GM12891 (cell line): ENCODE data around the gene DIMT1. TPM values are rescaled to one million over a fixed set of nuclear protein-coding genes. Genes with fewer than 3 reads are reported as not detected.

Experiments used
- DNase-seq: peaks from one replicate; pipeline ENCODE4 v3.0.0; 2011; ENCODE audit warnings: low spot score; ENCODE audit not compliant: insufficient read length
- FAIRE-seq: peaks from 2 replicates; lab custom pipeline; 2011; peaks lifted over from hg19 to GRCh38; lab: Jason Lieb, UNC
- PAX5 ChIP-seq: IDR thresholded peaks from 2 replicates; pipeline ENCODE4 v1.6.1; 2011; ENCODE audit warnings: low read length, moderate library complexity, mild to moderate bottlenecking; ENCODE audit not compliant: insufficient read depth, severe bottlenecking
- POLR2A ChIP-seq: IDR thresholded peaks from 2 replicates; pipeline ENCODE4 v1.6.1; 2011; ENCODE audit warnings: low read depth, low read length, control low read depth
- POLR2AphosphoS5 ChIP-seq: IDR thresholded peaks from 2 replicates; pipeline ENCODE4 v1.6.1; 2011; ENCODE audit warnings: low read depth, low read length, control low read depth
- POU2F2 ChIP-seq: IDR thresholded peaks from 2 replicates; pipeline ENCODE4 v1.6.1; 2011; ENCODE audit warnings: low read depth, mild to moderate bottlenecking, control low read depth, low read length, moderate library complexity
- SPI1 ChIP-seq: IDR thresholded peaks from 2 replicates; pipeline ENCODE4 v1.6.1; 2011; ENCODE audit warnings: low read depth, low read length, control low read depth
- TAF1 ChIP-seq: IDR thresholded peaks from 2 replicates; pipeline ENCODE4 v1.6.1; 2011; ENCODE audit warnings: low read depth, low read length, control low read depth
- polyA plus RNA-seq: library from polyadenylated mRNA; unstranded; fragments of >200 nt; gene quantifications from one replicate; pipeline ENCODE4 v1.2.1, GENCODE V29; 2012; ENCODE audit warnings: low read depth, missing spikeins, inconsistent platforms; ENCODE audit not compliant: missing spikeins

Gene DIMT1
- 17.8 TPM for polyA plus RNA-seq

DNA sequence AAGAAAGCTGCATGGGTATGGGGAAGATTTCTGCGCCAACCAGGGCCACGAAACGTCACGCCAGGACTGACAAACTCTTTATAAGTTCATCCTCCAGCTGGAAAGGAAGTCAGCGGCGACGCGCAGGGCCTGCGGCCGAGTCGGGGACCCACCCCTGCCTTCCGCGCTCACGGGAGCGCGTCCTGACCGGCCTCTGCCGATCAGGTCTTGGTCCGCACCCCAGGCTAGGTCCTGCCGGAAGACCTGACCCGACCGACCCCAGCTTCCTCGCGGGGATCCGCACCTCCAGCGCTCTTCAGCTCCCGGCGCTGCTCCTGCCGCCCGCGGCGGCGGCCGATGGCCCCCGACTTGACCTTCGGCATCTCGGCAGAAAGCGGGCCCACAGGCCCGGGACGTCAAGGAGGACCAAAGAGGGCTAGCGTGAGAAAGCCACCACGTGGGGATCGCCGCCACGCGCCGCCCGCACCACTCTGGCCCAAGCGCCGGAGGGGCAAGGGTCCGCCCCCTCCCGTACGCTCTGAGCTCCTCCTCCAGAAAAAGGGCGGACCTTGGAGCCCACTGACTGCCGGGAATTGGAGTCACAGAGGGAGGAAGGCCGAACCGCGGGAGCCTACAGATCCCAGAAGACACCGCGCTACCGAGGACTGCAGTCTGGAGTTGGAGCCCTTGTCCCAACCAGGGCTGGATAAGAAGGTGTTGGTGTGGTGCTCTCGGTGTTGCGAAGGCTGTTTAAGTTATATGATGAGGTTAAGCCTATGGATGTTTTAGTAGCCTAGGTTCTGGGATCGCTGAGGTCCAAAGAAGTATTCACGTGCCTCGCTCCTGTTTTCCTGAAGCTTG, at the start of gene DIMT1:
TSS of gene DIMT1 (minus strand) at position 495 of the 840 bp plus-strand sequence. CDS start at position 362, 133 bp downstream.
- DNase-seq: peak; percentile 88
- peak; percentile 95 for FAIRE-seq

DNA sequence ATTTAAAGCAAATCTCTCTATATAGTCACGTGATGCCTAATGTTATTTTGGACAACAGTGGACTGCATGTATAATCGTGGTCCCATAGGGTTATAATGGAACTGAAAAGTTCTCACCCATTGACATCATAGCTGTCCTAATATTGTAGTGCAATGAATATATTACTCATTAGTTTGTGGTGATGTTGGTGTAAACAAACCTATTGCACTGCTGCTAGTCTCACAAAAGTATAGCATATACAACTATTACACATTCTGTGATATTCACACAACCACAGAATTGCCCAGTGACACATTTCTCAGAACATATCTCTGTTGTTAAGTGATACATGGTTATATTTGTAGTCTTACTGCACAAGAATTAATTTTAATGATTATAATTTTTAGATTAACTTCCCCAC, 46.6 kb upstream of the DIMT1 start:
- FAIRE-seq (no peak), DNase-seq (no peak)
- TF ChIP-seq PAX5 (no peak), TAF1 (no peak), POLR2A (no peak), POLR2AphosphoS5 (no peak)

More for the DNA sequence above, at the start of gene DIMT1:
- TF ChIP-seq POLR2AphosphoS5 (peak; percentile 86), POLR2A (peak; percentile 82), POU2F2 (0 out of 2 replicates have a peak, but pooled peaks have one; percentile 19), PAX5 (peak; percentile 3), SPI1 (peak; percentile 58; the same call in 1 of the 2 replicates), TAF1 (peak; percentile 50)

DNA sequence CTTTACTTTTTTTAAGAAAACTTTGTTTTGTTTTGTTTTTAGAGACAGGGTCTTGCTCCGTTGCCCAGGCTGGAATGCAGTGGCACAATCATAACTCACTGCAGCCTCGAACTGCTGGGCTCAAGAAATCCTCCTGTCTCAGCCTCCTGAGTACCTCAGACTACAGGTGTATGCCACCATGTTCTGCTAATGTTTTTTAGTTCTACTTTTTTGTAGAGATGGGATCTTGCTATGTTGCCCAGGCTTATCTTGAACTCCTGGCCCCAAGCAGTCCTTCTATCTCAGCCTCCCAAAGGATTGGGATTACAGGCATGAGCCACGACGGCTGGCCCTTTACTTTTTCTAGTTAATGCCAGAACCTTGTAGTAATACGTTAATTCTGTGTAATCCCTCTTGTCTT, 44.8 kb upstream of the DIMT1 start:
- no peak for DNase-seq
- TF ChIP-seq POLR2AphosphoS5 (no peak), POLR2A (no peak), TAF1 (no peak), PAX5 (no peak), SPI1 (no peak), POU2F2 (no peak)
- FAIRE-seq: no peak

DNA sequence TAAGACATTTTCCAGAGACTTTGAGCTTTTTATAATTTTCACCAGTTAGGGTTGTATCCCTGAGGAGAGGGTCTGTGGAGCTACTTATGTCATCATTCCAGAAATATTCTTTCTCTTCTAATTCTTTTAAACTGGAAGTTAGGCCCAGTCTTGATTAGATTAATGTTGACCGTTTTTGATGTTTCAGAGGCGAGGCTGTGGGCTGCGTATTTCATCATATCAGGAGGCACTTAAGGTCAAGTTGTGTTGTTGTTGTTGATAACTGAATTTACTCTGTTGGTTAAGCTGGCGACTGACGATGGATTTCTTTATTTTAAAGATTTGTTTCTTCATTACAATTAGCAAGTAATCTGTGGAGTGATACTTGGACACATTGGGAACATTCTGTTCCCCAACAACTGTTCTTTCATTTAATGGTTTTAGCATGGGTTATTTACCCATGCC, 28.9 kb upstream of the DIMT1 start:
- DNase-seq (no peak), FAIRE-seq (no peak)
- no peak for TF ChIP-seq POLR2AphosphoS5
- TF ChIP-seq TAF1: no peak
- no peak for TF ChIP-seq POU2F2
- TF ChIP-seq POLR2A: no peak
- TF ChIP-seq PAX5: no peak
- no peak for TF ChIP-seq SPI1

DNA sequence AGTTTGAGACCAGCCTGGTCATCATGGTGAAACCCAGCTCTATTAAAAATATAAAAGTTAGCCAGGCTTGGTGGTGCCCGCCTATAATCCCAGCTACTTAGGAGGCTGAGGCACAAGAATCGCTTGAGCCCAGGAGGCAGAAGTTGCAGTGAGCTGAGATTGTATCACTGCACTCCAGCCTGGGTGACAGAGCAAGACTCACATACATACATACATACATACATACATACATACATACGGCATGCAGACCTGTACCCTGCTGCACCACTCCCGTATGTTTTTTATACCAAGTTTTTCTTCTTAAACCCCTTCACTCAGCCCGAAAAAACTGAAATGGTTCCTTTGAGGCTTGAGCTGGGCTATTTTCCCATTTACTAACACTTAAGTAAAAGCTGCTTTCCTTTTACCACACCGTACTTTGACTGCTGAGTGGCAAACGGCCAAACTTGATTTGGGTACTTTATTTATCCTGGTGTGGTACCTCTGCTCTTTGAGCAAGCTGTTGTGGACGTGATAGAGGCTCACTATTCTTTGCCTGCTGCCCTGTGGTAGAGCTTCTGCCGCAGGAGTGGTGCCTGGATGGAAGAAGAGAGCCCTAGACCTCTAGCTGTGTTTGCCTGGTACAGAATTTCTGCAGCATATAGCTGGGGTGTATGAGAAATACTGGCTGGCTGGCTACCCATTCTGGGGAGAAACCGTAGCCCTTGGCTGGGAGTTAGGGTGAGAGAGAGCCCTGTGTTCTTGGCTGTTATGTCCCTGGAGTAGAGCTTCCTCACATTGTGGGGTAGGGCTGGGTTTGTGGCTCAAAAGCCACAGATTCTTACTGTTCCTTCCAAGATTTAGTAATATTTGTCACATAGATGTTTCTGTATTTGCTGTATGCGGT, 28.3 kb upstream of the DIMT1 start:
- no peak for TF ChIP-seq POLR2A
- no peak for TF ChIP-seq TAF1
- no peak for TF ChIP-seq PAX5
- DNase-seq: no peak
- FAIRE-seq: no peak

DNA sequence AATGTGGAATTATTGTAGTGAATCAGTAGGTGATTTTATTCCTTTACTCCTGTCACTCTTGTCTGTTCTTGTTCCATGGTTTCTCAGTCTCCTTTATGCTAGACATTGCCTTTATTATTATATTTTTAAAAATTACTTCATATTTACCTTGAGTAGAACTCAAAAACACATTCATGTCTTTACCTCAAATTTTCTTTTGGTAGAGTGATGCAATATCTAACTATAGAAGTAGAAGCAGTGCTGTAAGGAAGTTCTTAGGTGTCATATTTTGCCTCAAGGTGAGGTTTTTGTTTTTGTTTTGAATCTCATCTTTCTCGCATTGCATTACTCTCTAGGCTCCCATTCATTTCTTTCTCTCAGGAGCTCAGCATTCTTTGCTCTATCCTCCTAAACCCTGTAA, 21.1 kb upstream of the DIMT1 start:
- TF ChIP-seq TAF1: no peak
- TF ChIP-seq POLR2AphosphoS5: no peak
- no peak for TF ChIP-seq POU2F2
- TF ChIP-seq SPI1: no peak
- TF ChIP-seq POLR2A: no peak
- TF ChIP-seq PAX5: no peak
- no peak for DNase-seq
- no peak for FAIRE-seq

DNA sequence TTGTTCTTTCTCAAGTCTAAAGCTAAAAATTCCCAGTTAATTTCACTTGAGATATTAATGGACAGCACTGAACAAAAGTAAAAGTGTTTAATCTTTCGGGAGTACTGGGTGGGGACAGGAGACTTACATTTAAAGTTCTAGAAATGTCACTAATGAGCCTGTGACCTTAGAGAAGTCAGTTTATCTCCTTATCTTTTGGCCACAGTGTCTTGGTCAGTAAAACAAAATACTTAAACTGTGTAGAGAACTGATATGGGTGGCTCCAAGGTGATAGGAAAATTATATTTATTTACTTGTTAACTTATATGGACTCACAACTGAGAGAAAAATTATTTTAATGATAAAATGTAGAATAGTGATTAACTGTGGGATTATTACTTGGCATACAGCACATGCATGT, 17.7 kb upstream of the DIMT1 start:
- TF ChIP-seq POLR2AphosphoS5: no peak
- TF ChIP-seq PAX5: no peak
- no peak for TF ChIP-seq POLR2A
- no peak for TF ChIP-seq SPI1
- TF ChIP-seq POU2F2: no peak
- TF ChIP-seq TAF1: no peak
- DNase-seq (no peak), FAIRE-seq (no peak)

DNA sequence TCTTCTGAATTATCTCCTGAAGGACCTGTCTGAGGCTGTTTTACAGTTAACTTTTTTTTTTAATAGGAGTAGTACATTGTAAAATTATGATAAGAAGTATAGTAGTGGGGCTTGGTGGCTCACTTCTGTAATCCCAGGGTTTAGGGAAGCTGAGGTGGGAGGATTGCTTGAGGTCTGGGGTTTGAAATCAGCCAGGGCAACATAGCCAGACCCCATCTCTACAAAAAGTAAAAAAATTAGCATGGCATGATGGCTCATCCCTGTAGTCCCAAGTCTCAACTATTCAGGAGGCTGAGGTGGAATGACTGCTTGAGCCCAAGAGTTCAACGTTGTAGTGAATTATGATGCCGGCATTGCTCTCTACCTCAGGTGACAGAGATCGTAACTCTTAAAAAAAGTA, 15.9 kb upstream of the DIMT1 start:
- TF ChIP-seq TAF1 (no peak), POU2F2 (no peak), SPI1 (no peak), PAX5 (no peak), POLR2AphosphoS5 (no peak), POLR2A (no peak)
- DNase-seq: no peak
- no peak for FAIRE-seq

DNA sequence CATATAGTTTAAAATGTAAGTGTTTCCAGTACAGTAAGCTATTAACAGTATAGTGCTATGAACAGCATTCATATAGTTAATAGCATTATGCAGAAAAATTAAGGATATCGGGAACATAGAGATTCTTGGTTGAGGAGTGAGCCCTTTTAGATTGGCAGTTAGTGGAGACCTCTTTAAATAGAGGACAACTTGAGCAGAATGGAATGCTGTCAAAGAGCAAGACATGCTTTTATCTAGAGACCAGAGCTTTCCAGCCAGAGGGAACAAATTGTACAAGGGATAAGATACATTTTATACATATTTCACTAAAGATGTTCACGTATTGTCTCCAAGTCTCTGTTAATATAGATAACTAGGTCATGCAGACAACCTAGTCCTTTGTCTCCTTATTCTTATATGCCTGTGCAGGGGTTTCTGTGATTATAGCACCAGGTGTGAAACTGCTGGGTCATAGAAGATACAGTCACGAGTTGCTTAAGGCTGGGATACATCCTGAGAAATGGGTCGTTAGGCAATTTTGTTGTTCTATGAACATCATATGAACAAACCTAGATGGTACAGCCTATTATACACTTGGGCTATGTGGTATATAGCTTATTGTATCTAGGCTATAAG, 14.9 kb upstream of the DIMT1 start:
- no peak for TF ChIP-seq POU2F2
- TF ChIP-seq SPI1: no peak
- TF ChIP-seq POLR2A: no peak
- TF ChIP-seq TAF1: no peak
- TF ChIP-seq POLR2AphosphoS5: no peak
- no peak for TF ChIP-seq PAX5
- no peak for FAIRE-seq
- no peak for DNase-seq
